HEK293 (cell line): ENCODE data around the gene AUP1.

ENCODE experiments used
- ELK4 ChIP-seq: IDR thresholded peaks from 2 replicates; pipeline ENCODE4 v1.6.1; 2011; ENCODE audit warnings: mild to moderate bottlenecking, low read depth, low read length, borderline replicate concordance
- KLF10 ChIP-seq: fragments of 450-650 bp; IDR thresholded peaks from 2 replicates; pipeline ENCODE4 v1.5.1; 2018; ENCODE audit warnings: missing biosample characterization, mild to moderate bottlenecking, missing genetic modification characterization
- PBX3 ChIP-seq: sonication (generic); formaldehyde crosslinking; IDR thresholded peaks from 2 replicates; pipeline ENCODE4 v1.8.1; 2022; ENCODE audit warnings: mild to moderate bottlenecking, moderate library complexity, missing genetic modification reagents
- PRDM6 ChIP-seq: fragments of 450-650 bp; formaldehyde crosslinking; IDR thresholded peaks from 2 replicates; pipeline ENCODE4 v1.5.1; 2017; ENCODE audit warnings: missing biosample characterization, missing genetic modification characterization
- RBAK ChIP-seq: fragments of 450-650 bp; formaldehyde crosslinking; IDR thresholded peaks from 2 replicates; pipeline ENCODE4 v1.5.1; 2016; ENCODE audit warnings: missing biosample characterization, missing genetic modification characterization
- TRIM28 ChIP-seq: IDR thresholded peaks from 2 replicates; pipeline ENCODE4 v1.6.1; 2011; ENCODE audit warnings: low read length, control low read depth, borderline replicate concordance
- ZBTB1 ChIP-seq: fragments of 450-650 bp; formaldehyde crosslinking; IDR thresholded peaks from 2 replicates; pipeline ENCODE4 v1.5.1; 2016; ENCODE audit warnings: missing biosample characterization, missing genetic modification characterization
- ZBTB20 ChIP-seq: fragments of 450-650 bp; formaldehyde crosslinking; IDR thresholded peaks from 2 replicates; pipeline ENCODE4 v1.5.1; 2016; ENCODE audit warnings: missing biosample characterization, missing genetic modification characterization
- ZBTB44 ChIP-seq: fragments of 450-650 bp; IDR thresholded peaks from 2 replicates; pipeline ENCODE4 v1.5.1; 2018; ENCODE audit warnings: missing biosample characterization, mild to moderate bottlenecking, missing genetic modification characterization
- ZNF10 ChIP-seq: fragments of 450-650 bp; formaldehyde crosslinking; IDR thresholded peaks from 2 replicates; pipeline ENCODE4 v1.5.1; 2017; ENCODE audit warnings: missing biosample characterization, missing genetic modification characterization
- ZNF112 ChIP-seq: fragments of 450-650 bp; formaldehyde crosslinking; IDR thresholded peaks from 2 replicates; pipeline ENCODE4 v1.5.0; 2017; ENCODE audit warnings: missing biosample characterization, missing genetic modification characterization
- ZNF18 ChIP-seq: fragments of 450-650 bp; formaldehyde crosslinking; IDR thresholded peaks from 2 replicates; pipeline ENCODE4 v1.5.1; 2016; ENCODE audit warnings: missing biosample characterization, missing genetic modification characterization
- ZNF184 ChIP-seq: fragments of 450-650 bp; IDR thresholded peaks from 2 replicates; pipeline ENCODE4 v1.5.1; 2018; ENCODE audit warnings: missing biosample characterization, mild to moderate bottlenecking, missing genetic modification characterization
- ZNF280C ChIP-seq: fragments of 450-650 bp; formaldehyde crosslinking; IDR thresholded peaks from 2 replicates; pipeline ENCODE4 v1.5.1; 2016; ENCODE audit warnings: missing biosample characterization, missing genetic modification characterization
- ZNF354C ChIP-seq: fragments of 450-650 bp; formaldehyde crosslinking; IDR thresholded peaks from 2 replicates; pipeline ENCODE4 v1.5.1; 2016; ENCODE audit warnings: missing biosample characterization, missing genetic modification characterization, low read depth, borderline replicate concordance
- ZNF423 ChIP-seq: fragments of 450-650 bp; formaldehyde crosslinking; IDR thresholded peaks from 2 replicates; pipeline ENCODE4 v1.5.1; 2016; ENCODE audit warnings: missing biosample characterization, missing genetic modification characterization
- ZNF510 ChIP-seq: fragments of 450-650 bp; formaldehyde crosslinking; IDR thresholded peaks from 2 replicates; pipeline ENCODE4 v1.5.1; 2018; ENCODE audit warnings: mild to moderate bottlenecking, missing genetic modification characterization, missing biosample characterization; ENCODE audit not compliant: insufficient replicate concordance
- ZNF549 ChIP-seq: fragments of 450-650 bp; IDR thresholded peaks from 2 replicates; pipeline ENCODE4 v1.5.1; 2018; ENCODE audit warnings: missing biosample characterization, missing genetic modification characterization, mild to moderate bottlenecking, inconsistent platforms, moderate library complexity
- ZNF600 ChIP-seq: fragments of 450-650 bp; formaldehyde crosslinking; IDR thresholded peaks from 2 replicates; pipeline ENCODE4 v1.5.1; 2016; ENCODE audit warnings: missing biosample characterization, missing genetic modification characterization
- ZNF654 ChIP-seq: fragments of 450-650 bp; formaldehyde crosslinking; IDR thresholded peaks from 2 replicates; pipeline ENCODE4 v1.5.1; 2016; ENCODE audit warnings: low read depth, missing biosample characterization, missing genetic modification characterization
- ZNF658 ChIP-seq: fragments of 450-650 bp; formaldehyde crosslinking; IDR thresholded peaks from 2 replicates; pipeline ENCODE4; 2016; ENCODE audit warnings: missing biosample characterization, missing genetic modification characterization
- ZNF677 ChIP-seq: fragments of 450-650 bp; IDR thresholded peaks from 2 replicates; pipeline ENCODE4 v1.5.0; 2018; ENCODE audit warnings: missing biosample characterization, mild to moderate bottlenecking, missing genetic modification characterization, moderate library complexity
- ZNF704 ChIP-seq: fragments of 450-650 bp; formaldehyde crosslinking; IDR thresholded peaks from 2 replicates; pipeline ENCODE4 v1.5.1; 2016; ENCODE audit warnings: missing biosample characterization, missing genetic modification characterization
- ZNF707 ChIP-seq: fragments of 450-650 bp; formaldehyde crosslinking; IDR thresholded peaks from 2 replicates; pipeline ENCODE4 v1.5.1; 2016; ENCODE audit warnings: missing biosample characterization, missing genetic modification characterization
- ZNF776 ChIP-seq: fragments of 450-650 bp; formaldehyde crosslinking; IDR thresholded peaks from 2 replicates; pipeline ENCODE4 v1.5.0; 2017; ENCODE audit warnings: missing biosample characterization, missing genetic modification characterization, borderline replicate concordance
- ZSCAN23 ChIP-seq: fragments of 450-650 bp; formaldehyde crosslinking; IDR thresholded peaks from 2 replicates; pipeline ENCODE4 v1.5.1; 2016; ENCODE audit warnings: missing biosample characterization, missing genetic modification characterization
- ZSCAN4 ChIP-seq: fragments of 450-650 bp; formaldehyde crosslinking; IDR thresholded peaks from 2 replicates; pipeline ENCODE4 v1.5.1; 2017; ENCODE audit warnings: missing biosample characterization, missing genetic modification characterization

The AUP1 gene

GRCh38 chr2:74529357-74530238 lies at the start of gene AUP1, which contains the start of gene HTRA2 (continued):
- TF ChIP-seq ZNF423 (0 out of 2 replicates have a peak, but pooled peaks have one; percentile 20), ZNF184 (tag by site-specific recombination) (no peak), KLF10 (no peak), ZNF280C (tag by site-specific recombination) (no peak), ZNF707 (tag by site-specific recombination) (no peak), ZSCAN23 (tag by site-specific recombination) (no peak), ZNF677 (tag by site-specific recombination) (no peak), ZNF600 (tag by site-specific recombination) (peak; percentile 88), ZNF10 (tag by site-specific recombination) (no peak), ZBTB44 (tag by site-specific recombination) (no peak), ZNF704 (tag by site-specific recombination) (no peak), PBX3 (CRISPR knock-in tag) (no peak), ZNF658 (no peak), ZBTB1 (no peak), ZNF654 (tag by site-specific recombination) (no peak), ZBTB20 (tag by site-specific recombination) (peak; percentile 84; the same call in 1 of the 2 replicates), ZNF112 (no peak), ZNF549 (tag by site-specific recombination) (no peak), RBAK (tag by site-specific recombination) (no peak), ZNF510 (no peak), ELK4 (peak; percentile 67; the same call in 1 of the 2 replicates), ZNF18 (tag by site-specific recombination) (no peak), ZNF776 (no peak), PRDM6 (tag by site-specific recombination) (no peak), ZSCAN4 (tag by site-specific recombination) (no peak), ZNF354C (tag by site-specific recombination) (no peak), TRIM28 (no peak)
